GM21717 (cell line): ENCODE measurements around the gene OVAAL.
"Not testable (repeated sequence)": the region's sequence is repeated elsewhere in the genome, so short reads cannot be mapped to it uniquely, and the experiment has no call there.

Experiments used
- ATAC-seq: cut with Tn5 transposase; IDR thresholded peaks from one replicate; pipeline ENCODE4 v1.9.1; 2021; ENCODE audit warnings: mild to moderate bottlenecking, moderate library complexity; ENCODE audit not compliant: unreplicated experiment

The OVAAL gene

GRCh38 chr1:180540697-180541594 is 17.8 kb upstream of the OVAAL start:
- ATAC-seq: no peak

GRCh38 chr1:180542113-180542837 is 16.5 kb upstream of the OVAAL start:
- ATAC-seq: no peak

- no peak for ATAC-seq
Observed at GRCh38 chr1:180542838-180543145, 16.0 kb upstream of the OVAAL start.

GRCh38 chr1:180544050-180544449 is 14.7 kb upstream of the OVAAL start:
- no peak for ATAC-seq

- ATAC-seq: no peak
Observed at GRCh38 chr1:180545991-180546390, 12.8 kb upstream of the OVAAL start.

- ATAC-seq: no peak
Observed at GRCh38 chr1:180548686-180549317, 10.0 kb upstream of the OVAAL start.

- ATAC-seq: not testable (repeated sequence)
Observed at GRCh38 chr1:180549770-180550169, 9.0 kb upstream of the OVAAL start.

- ATAC-seq: no peak
Observed at GRCh38 chr1:180550241-180550640, 8.5 kb upstream of the OVAAL start.

GRCh38 chr1:180551997-180552396 is 6.8 kb upstream of the OVAAL start:
- no peak for ATAC-seq

GRCh38 chr1:180553046-180553445 is 5.7 kb upstream of the OVAAL start:
- not testable (repeated sequence) for ATAC-seq

- ATAC-seq: no peak
Observed at GRCh38 chr1:180555411-180555810, 3.4 kb upstream of the OVAAL start.

GRCh38 chr1:180560200-180560867 is 1.6 kb downstream of the OVAAL start:
- no peak for ATAC-seq

GRCh38 chr1:180560868-180561600 is 2.3 kb downstream of the OVAAL start:
- no peak for ATAC-seq

- ATAC-seq: no peak
Observed at GRCh38 chr1:180562640-180563025, 3.9 kb downstream of the OVAAL start.

GRCh38 chr1:180563026-180563827 is 4.5 kb downstream of the OVAAL start:
- no peak for ATAC-seq

- ATAC-seq: no peak
Observed at GRCh38 chr1:180565121-180565871, 6.5 kb downstream of the OVAAL start.

- no peak for ATAC-seq
Observed at GRCh38 chr1:180566026-180566425, 7.3 kb downstream of the OVAAL start.

- no peak for ATAC-seq
Observed at GRCh38 chr1:180566495-180566894, 7.7 kb downstream of the OVAAL start.

- no peak for ATAC-seq
Observed at GRCh38 chr1:180567654-180568053, 8.9 kb downstream of the OVAAL start.
